Thoracic aorta (tissue), 2 donors: ENCODE measurements around the gene PRR14. TPM values are rescaled to one million over a fixed set of nuclear protein-coding genes. Genes with fewer than 3 reads are reported as not detected.
A peak's percentile ranks its signal among the peaks of the same experiment; 100 is the strongest.

ENCODE experiments used
- ATAC-seq: fragments of 150-250 bp; one replicate; pipeline ENCODE4 v1.8.0; 2017; ENCODE audit warnings: low read depth; ENCODE audit not compliant: insufficient number of reproducible peaks, low FRiP score
- DNase-seq: peaks from one replicate; pipeline ENCODE4 v3.0.0-alpha.2; 2020; ENCODE audit warnings: low spot score
- H3K27ac ChIP-seq, 2 donors: fragments of 200-600 bp; sonication (generic); 1 replicate in 1 of 2; 2 replicates in 1 of 2; pipeline ENCODE4 v1.5.1; 2016; ENCODE audit warnings: mild to moderate bottlenecking in 2 of 2, moderate library complexity in 2 of 2
- H3K27me3 ChIP-seq: fragments of 200-600 bp; sonication (generic); replicated peaks from 2 replicates; pipeline ENCODE4 v1.6.0; 2016; ENCODE audit warnings: mild to moderate bottlenecking; ENCODE audit not compliant: insufficient read depth
- H3K36me3 ChIP-seq: fragments of 200-600 bp; sonication (generic); one replicate; pipeline ENCODE4 v1.5.1; 2016
- H3K4me1 ChIP-seq, 2 donors: fragments of 200-600 bp; sonication (generic); 1 replicate in 1 of 2; 2 replicates in 1 of 2; pipeline versions ENCODE4 v1.5.1 to v1.6.0; 2016; ENCODE audit warnings: low read depth in 2 of 2, mild to moderate bottlenecking in 1 of 2; ENCODE audit not compliant: control insufficient read depth in 1 of 2
- H3K4me3 ChIP-seq: fragments of 200-600 bp; sonication (generic); 2 replicates; pipeline ENCODE4 v1.5.1; 2016; ENCODE audit warnings: mild to moderate bottlenecking
- H3K9me3 ChIP-seq: fragments of 200-600 bp; sonication (generic); 2 replicates; pipeline ENCODE4 v1.5.1; 2016
- CTCF ChIP-seq: fragments of 200-600 bp; sonication (generic); IDR thresholded peaks from one replicate; pipeline ENCODE4 v1.5.1; 2019; ENCODE audit warnings: antibody characterized with exemption
- total RNA-seq, 2 donors: library from RNA; depleted of rRNA; stranded (reverse); fragments of >200 nt; gene quantifications; one replicate each; pipeline versions ENCODE4 v1.1.0 to v1.2.3, GENCODE V29; 2016

Gene PRR14
- total RNA-seq, 2 donors from 2014 or later, result 46.1 to 57.0 TPM

GRCh38 chr16:30605158-30605557 is 45.6 kb upstream of the PRR14 start:
- DNase-seq, result no peak
- no peak overlapping the region for H3K27ac ChIP-seq
- peaks cover 7 to 18% of the 10 kb centered on the region in 2 donors for H3K4me1 ChIP-seq
- no peak overlapping the region for H3K4me3 ChIP-seq
- H3K9me3 ChIP-seq, result no peaks in the 10 kb centered on the region
- ATAC-seq, result no peak
- H3K27me3 ChIP-seq, result no peaks in the 10 kb centered on the region
- no peak for TF ChIP-seq CTCF
- peaks cover 33% of the 10 kb centered on the region for H3K36me3 ChIP-seq

GRCh38 chr16:30606004-30606403 is 44.8 kb upstream of the PRR14 start:
- no peak for ATAC-seq
- Histone ChIP-seq H3K4me1 (peaks cover 7 to 18% of the 10 kb centered on the region in 2 donors), H3K36me3 (peaks cover 33% of the 10 kb centered on the region)

GRCh38 chr16:30609002-30609925 is 41.5 kb upstream of the PRR14 start:
- TF ChIP-seq CTCF, result no peak
- peaks cover 22% of the 10 kb centered on the region for H3K36me3 ChIP-seq
- H3K27me3 ChIP-seq, result no peaks in the 10 kb centered on the region
- H3K9me3 ChIP-seq, result no peaks in the 10 kb centered on the region
- ATAC-seq, result peak; percentile 8
- no peak for DNase-seq
- H3K4me3 ChIP-seq, result peak overlapping the region; percentile 91
- H3K4me1 ChIP-seq, result peaks cover 7 to 13% of the 10 kb centered on the region in 2 donors
- H3K27ac ChIP-seq, result peak overlapping the region; percentile 96 to 97

More at GRCh38 chr16:30606004-30606403, 44.8 kb upstream of the PRR14 start:
- Histone ChIP-seq H3K27ac (no peak overlapping the region), H3K4me3 (no peak overlapping the region), H3K27me3 (no peaks in the 10 kb centered on the region), H3K9me3 (no peaks in the 10 kb centered on the region)
- no peak for DNase-seq
- TF ChIP-seq CTCF, result no peak

- Histone ChIP-seq H3K36me3 (peaks cover 13% of the 10 kb centered on the region), H3K9me3 (no peaks in the 10 kb centered on the region), H3K4me3 (peak within 1 kb of the TSS; percentile 91), H3K4me1 (peaks cover 7 to 13% of the 10 kb centered on the region in 2 donors), H3K27me3 (no peaks in the 10 kb centered on the region), H3K27ac (peak within 1 kb of the TSS; percentile 96 to 97)
- TF ChIP-seq CTCF, result no peak
- ATAC-seq, result peak; percentile 96
- DNase-seq, result peak; percentile 72
Observed at GRCh38 chr16:30609926-30610839, 40.6 kb upstream of the PRR14 start, which contains the start of gene ZNF689. TSS of gene ZNF689 (minus strand) at chr16:30610389. CDS start at chr16:30610041, 348 bp downstream.
